ENCODE measurements around the gene AK2.

GRCh38 chr1:33000427-33001026 is 36.2 kb downstream of the AK2 start:
- TF ChIP-seq CTCF (IDR thresholded peaks at IDR 0.05) = no peak
- TF ChIP-seq POLR2A (IDR thresholded peaks at IDR 0.05) = no peak
